SK-N-SH (cell line): ENCODE measurements around the gene MAPKAPK5. TPM values are rescaled to one million over a fixed set of nuclear protein-coding genes. Genes with fewer than 3 reads are reported as not detected.

ENCODE experiments used
- CTCF ChIA-PET: fragments of 300-600, 350-600 bp; formaldehyde crosslinking; extraction: SDS; loops from one replicate; lab custom pipeline; 2021; lab: Yijun Ruan, JAX
- POLR2A ChIA-PET: fragments of 350-600 bp; sonication (Branson Sonifier 250); formaldehyde crosslinking; extraction: SDS; loops from one replicate; lab custom pipeline; 2020; ENCODE audit warnings: antibody characterized with exemption, inconsistent platforms; lab: Yijun Ruan, JAX
- DNase-seq: peaks from one replicate; pipeline ENCODE4 v3.0.0; 2012
- H2AFZ ChIP-seq: fragments of 200-600 bp; sonication (generic); 2 replicates; pipeline ENCODE4 v1.8.1; 2016; ENCODE audit warnings: antibody characterized with exemption, mild to moderate bottlenecking, low read depth
- H3F3A ChIP-seq: fragments of 200-600 bp; sonication (generic); replicated peaks from 2 replicates; pipeline ENCODE3; 2016; ENCODE audit warnings: antibody characterized with exemption, mild to moderate bottlenecking; ENCODE audit not compliant: insufficient read depth
- H3K27ac ChIP-seq, 2 experiments: fragments of 200-500 bp in 1 of 2; fragments of 200-600 bp in 1 of 2; sonication (Bioruptor generic) in 1 of 2; sonication (generic), shearing (Covaris generic) in 1 of 2; 2 replicates each; pipeline versions ENCODE4 v1.5.1 to v1.6.1; 2014 to 2016; ENCODE audit warnings: low read depth in 2 of 2, inconsistent platforms in 1 of 2, low read length in 1 of 2, mild to moderate bottlenecking in 1 of 2, mixed read lengths in 1 of 2
- H3K27me3 ChIP-seq: fragments of 200-600 bp; sonication (generic), shearing (Covaris generic); 2 replicates; pipeline ENCODE4 v1.6.1; 2016; ENCODE audit warnings: mixed run types; ENCODE audit not compliant: insufficient read depth
- H3K36me3 ChIP-seq, 2 experiments: fragments of 200-500 bp in 1 of 2; fragments of 200-600 bp in 1 of 2; sonication (Bioruptor generic) in 1 of 2; sonication (generic) in 1 of 2; replicated peaks in 1 of 2; 2 replicates each; pipeline versions ENCODE3 to v1.5.1; 2014 to 2016; ENCODE audit warnings: low read length in 1 of 2, mild to moderate bottlenecking in 1 of 2; ENCODE audit not compliant: insufficient read depth in 2 of 2, control insufficient read depth in 1 of 2
- H3K4me1 ChIP-seq, 2 experiments: fragments of 200-500 bp in 1 of 2; fragments of 200-600 bp in 1 of 2; sonication (Bioruptor generic) in 1 of 2; sonication (generic), shearing (Covaris generic) in 1 of 2; 2 replicates each; pipeline versions ENCODE4 v1.5.1 to v1.6.1; 2014 to 2016; ENCODE audit warnings: low read depth in 1 of 2, low read length in 1 of 2, mixed run types in 1 of 2; ENCODE audit not compliant: insufficient read depth in 2 of 2, control insufficient read depth in 1 of 2
- H3K4me2 ChIP-seq: fragments of 200-600 bp; sonication (generic), shearing (Covaris generic); 2 replicates; pipeline ENCODE4 v1.6.1; 2017; ENCODE audit warnings: mixed run types
- H3K4me3 ChIP-seq, 2 experiments: fragments of 200-500 bp in 1 of 2; fragments of 200-600 bp in 1 of 2; sonication (Bioruptor generic) in 1 of 2; sonication (generic), shearing (Covaris generic) in 1 of 2; 2 replicates each; pipeline versions ENCODE4 v1.5.1 to v1.8.1; 2014 to 2016; ENCODE audit warnings: low read depth in 2 of 2, inconsistent platforms in 1 of 2, low read length in 1 of 2, mild to moderate bottlenecking in 1 of 2, mixed read lengths in 1 of 2, moderate library complexity in 1 of 2
- H3K79me2 ChIP-seq: fragments of 200-600 bp; sonication (generic); 2 replicates; pipeline ENCODE4 v1.8.1; 2017; ENCODE audit warnings: mild to moderate bottlenecking; ENCODE audit not compliant: insufficient read depth
- H3K9ac ChIP-seq: fragments of 200-600 bp; sonication (generic); 2 replicates; pipeline ENCODE4 v1.6.1; 2017; ENCODE audit warnings: mixed run types
- H3K9me2 ChIP-seq: fragments of 200-600 bp; sonication (generic); 2 replicates; pipeline ENCODE4 v1.6.1; 2017; ENCODE audit warnings: mixed run types
- H3K9me3 ChIP-seq: fragments of 200-600 bp; sonication (generic); 2 replicates; pipeline ENCODE4 v1.6.1; 2017; ENCODE audit warnings: mixed run types, mild to moderate bottlenecking, moderate library complexity
- H4K20me1 ChIP-seq: fragments of 200-600 bp; sonication (generic); 2 replicates; pipeline ENCODE4 v1.6.1; 2017; ENCODE audit warnings: mild to moderate bottlenecking, mixed run types; ENCODE audit not compliant: insufficient read depth
- CHD2 ChIP-seq: fragments of 150-350 bp; IDR thresholded peaks from 2 replicates; pipeline ENCODE4 v1.6.1; 2018; ENCODE audit warnings: low read length; ENCODE audit not compliant: partially characterized antibody
- ELF1 ChIP-seq: IDR thresholded peaks from 2 replicates; pipeline ENCODE4 v1.4.0; 2012
- EP300 ChIP-seq, 2 experiments: IDR thresholded peaks; 2 replicates each; pipeline versions ENCODE4 v1.4.0 to v1.6.1; 2012; ENCODE audit warnings: borderline replicate concordance in 1 of 2, low read depth in 1 of 2, low read length in 1 of 2
- EZH2phosphoT487 ChIP-seq: fragments of 200-600 bp; sonication (generic); IDR thresholded peaks from 2 replicates; pipeline ENCODE4 v1.6.1; 2017; ENCODE audit warnings: low read depth, mixed run types, mild to moderate bottlenecking, antibody characterized with exemption, moderate library complexity, borderline replicate concordance
- FOSL2 ChIP-seq: IDR thresholded peaks from 2 replicates; pipeline ENCODE4 v1.4.0; 2012; ENCODE audit warnings: low read depth, mild to moderate bottlenecking, moderate library complexity, borderline replicate concordance
- FOXM1 ChIP-seq: IDR thresholded peaks from 2 replicates; pipeline ENCODE4 v1.4.0; 2012; ENCODE audit warnings: low read depth, mild to moderate bottlenecking
- GATA2 ChIP-seq: sonication (generic); formaldehyde crosslinking; IDR thresholded peaks from 2 replicates; pipeline ENCODE4 v1.5.0; 2020; ENCODE audit warnings: mild to moderate bottlenecking, missing genetic modification reagents
- JUND ChIP-seq: IDR thresholded peaks from 2 replicates; pipeline ENCODE4 v1.4.0; 2012
- MEF2A ChIP-seq: IDR thresholded peaks from 2 replicates; pipeline ENCODE4 v1.4.0; 2012; ENCODE audit warnings: low read depth, borderline replicate concordance
- MXI1 ChIP-seq: IDR thresholded peaks from 2 replicates; pipeline ENCODE4 v1.6.1; 2012; ENCODE audit warnings: mild to moderate bottlenecking, low read depth, low read length, improper control_type of control experiment
- NFIC ChIP-seq: IDR thresholded peaks from 2 replicates; pipeline ENCODE4 v1.4.0; 2012; ENCODE audit warnings: borderline replicate concordance
- RCOR1 ChIP-seq: fragments of 150-350 bp; IDR thresholded peaks from 2 replicates; pipeline ENCODE4 v1.6.1; 2017; ENCODE audit warnings: antibody characterized with exemption, low read length
- SIN3A ChIP-seq: IDR thresholded peaks from 2 replicates; pipeline ENCODE4 v1.6.1; 2012; ENCODE audit warnings: low read depth, mild to moderate bottlenecking, low read length, moderate library complexity, borderline replicate concordance
- TCF12 ChIP-seq: IDR thresholded peaks from 2 replicates; pipeline ENCODE4 v1.4.0; 2012
- TEAD4 ChIP-seq: IDR thresholded peaks from 2 replicates; pipeline ENCODE4 v1.4.0; 2012; ENCODE audit warnings: mild to moderate bottlenecking, borderline replicate concordance; ENCODE audit not compliant: insufficient read depth
- YY1 ChIP-seq: IDR thresholded peaks from 2 replicates; pipeline ENCODE4 v1.4.0; 2012; ENCODE audit warnings: low read depth, mild to moderate bottlenecking
- WGBS: methylation state at CpG from one replicate; pipeline ENCODE4 v1.1.6; 2017; ENCODE audit warnings: low lambda C conversion rate; 5-methylcytosine and 5-hydroxymethylcytosine counted together
- polyA plus RNA-seq, 3 experiments: library from polyadenylated mRNA; depleted of rRNA; stranded (reverse); fragments of >200 nt; gene quantifications; 2 replicates each; pipeline ENCODE4 v1.2.3, GENCODE V29; 2012
- TF ChIP-seq, protein P1 (sequence below): IDR thresholded peaks from 2 replicates; pipeline ENCODE4 v1.4.0; 2012; ENCODE audit warnings: low read depth, borderline replicate concordance
- TF ChIP-seq, protein P2 (sequence below): fragments of 150-350 bp; IDR thresholded peaks from 2 replicates; pipeline ENCODE4 v1.6.1; 2017; ENCODE audit warnings: antibody characterized with exemption, low read length, low read depth, borderline replicate concordance
- TF ChIP-seq, protein P3 (sequence below): IDR thresholded peaks from 2 replicates; pipeline ENCODE4; 2012
- TF ChIP-seq, protein P4 (sequence below): IDR thresholded peaks from 2 replicates; pipeline ENCODE4 v1.4.0; 2012; ENCODE audit warnings: low read depth
- TF ChIP-seq, protein P5 (sequence below): IDR thresholded peaks from 2 replicates; pipeline ENCODE4 v1.4.0; 2012; ENCODE audit warnings: low read depth, borderline replicate concordance

The MAPKAPK5 gene
- polyA plus RNA-seq, 1 of the 3 experiments (the other 2 are of a cell fraction), result 38.1 TPM

DNA sequence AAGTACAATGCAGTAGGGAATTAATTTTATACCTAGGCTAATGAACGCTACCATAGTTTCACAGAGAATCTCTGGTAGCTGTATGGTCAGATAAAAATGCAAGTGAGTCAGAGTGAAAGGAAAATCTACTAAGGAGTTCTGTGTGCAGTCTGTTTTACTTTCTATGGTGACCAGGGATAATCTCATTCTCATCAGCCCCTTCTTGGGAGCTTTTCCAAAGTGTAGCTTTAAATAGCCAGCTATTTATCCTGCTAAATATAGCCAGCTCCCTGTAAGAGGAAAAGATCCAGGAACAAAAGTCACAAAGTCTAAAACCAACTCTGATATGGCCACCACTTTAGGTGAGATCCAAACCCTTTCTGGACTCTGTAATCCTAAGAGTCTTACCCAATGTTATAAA lies 95.4 kb downstream of the MAPKAPK5 start:
- Histone ChIP-seq H4K20me1 (no peaks in the 10 kb centered on the region), H3K27me3 (no peaks in the 10 kb centered on the region), H3K9me3 (no peaks in the 10 kb centered on the region), H3K79me2 (no peaks in the 10 kb centered on the region), H2AFZ (no peak overlapping the region), H3K36me3 (no peaks in the 10 kb centered on the region), H3F3A (peaks cover 13% of the 10 kb centered on the region), H3K9ac (no peak overlapping the region), H3K4me3 (no peak overlapping the region), H3K27ac (peak overlapping the region in 1 of 2 experiments; percentile 47; a peak in 2 of 4 replicates), H3K9me2 (no peaks in the 10 kb centered on the region), H3K4me2 (no peak overlapping the region), H3K4me1 (no peaks in the 10 kb centered on the region)
- ChIA-PET POLR2A (no interaction called here), CTCF (interaction anchor here (1.5 kb wide), 1 partner anchor 188 kb away, joined by 3 read pairs; the partner anchor contains the start of gene TRAFD1)
- no peak for DNase-seq
- 81% methylated on average over 1 of the region's 1 CpG for WGBS
- peak; percentile 49; the same call in 1 of the 2 replicates for TF ChIP-seq MEF2A
- TF ChIP-seq FOXM1, result no peak
- TF ChIP-seq, protein P1, sequence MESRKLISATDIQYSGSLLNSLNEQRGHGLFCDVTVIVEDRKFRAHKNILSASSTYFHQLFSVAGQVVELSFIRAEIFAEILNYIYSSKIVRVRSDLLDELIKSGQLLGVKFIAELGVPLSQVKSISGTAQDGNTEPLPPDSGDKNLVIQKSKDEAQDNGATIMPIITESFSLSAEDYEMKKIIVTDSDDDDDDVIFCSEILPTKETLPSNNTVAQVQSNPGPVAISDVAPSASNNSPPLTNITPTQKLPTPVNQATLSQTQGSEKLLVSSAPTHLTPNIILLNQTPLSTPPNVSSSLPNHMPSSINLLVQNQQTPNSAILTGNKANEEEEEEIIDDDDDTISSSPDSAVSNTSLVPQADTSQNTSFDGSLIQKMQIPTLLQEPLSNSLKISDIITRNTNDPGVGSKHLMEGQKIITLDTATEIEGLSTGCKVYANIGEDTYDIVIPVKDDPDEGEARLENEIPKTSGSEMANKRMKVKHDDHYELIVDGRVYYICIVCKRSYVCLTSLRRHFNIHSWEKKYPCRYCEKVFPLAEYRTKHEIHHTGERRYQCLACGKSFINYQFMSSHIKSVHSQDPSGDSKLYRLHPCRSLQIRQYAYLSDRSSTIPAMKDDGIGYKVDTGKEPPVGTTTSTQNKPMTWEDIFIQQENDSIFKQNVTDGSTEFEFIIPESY, result no peak
- TF ChIP-seq GATA2, result no peak

DNA sequence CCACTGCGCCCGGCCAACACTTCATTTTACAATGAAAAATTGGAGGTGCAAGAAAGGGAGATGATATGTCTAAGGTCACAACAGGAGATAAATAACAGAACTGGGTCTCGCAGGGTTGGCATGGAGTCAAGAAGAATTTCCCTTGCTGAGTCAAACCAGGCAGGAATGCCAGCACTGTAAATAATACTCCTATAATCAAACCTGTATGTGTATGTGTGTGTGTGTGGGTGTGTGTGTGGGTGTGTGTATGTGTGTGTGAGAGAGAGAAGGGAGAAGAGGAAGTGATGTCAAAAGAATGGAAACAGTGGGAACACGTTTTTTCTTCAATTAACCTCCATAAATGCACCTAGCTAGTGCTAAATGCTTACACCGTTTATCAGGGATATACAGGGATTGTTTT lies 100.5 kb downstream of the MAPKAPK5 start:
- Histone ChIP-seq H3K9me3 (no peaks in the 10 kb centered on the region), H4K20me1 (no peaks in the 10 kb centered on the region), H3K4me1 (peaks cover 0 to 4% of the 10 kb centered on the region in 2 experiments; a peak in 1 of 4 replicates), H3F3A (peaks cover 11% of the 10 kb centered on the region), H3K9me2 (no peaks in the 10 kb centered on the region), H3K79me2 (no peaks in the 10 kb centered on the region), H3K36me3 (no peaks in the 10 kb centered on the region), H3K9ac (no peak overlapping the region), H3K27ac (peak overlapping the region in 1 of 2 experiments; percentile 36; a peak in 1 of 4 replicates), H3K27me3 (no peaks in the 10 kb centered on the region), H2AFZ (0 out of 2 replicates have a peak overlapping the region, but pooled peaks have one; percentile 8), H3K4me2 (no peak overlapping the region), H3K4me3 (no peak overlapping the region)
- POLR2A ChIA-PET, result no interaction called here
- DNase-seq, result no peak
- 62% methylated on average over 5 of the region's 5 CpGs for WGBS
- CTCF ChIA-PET, result interaction anchor here (1.5 kb wide), 1 partner anchor 445 kb away, joined by 4 read pairs; no protein-coding TSS in a partner anchor
- TF ChIP-seq ELF1, result no peak
- TF ChIP-seq RCOR1, result no peak
- TF ChIP-seq MXI1, result no peak
- TF ChIP-seq, protein P2, sequence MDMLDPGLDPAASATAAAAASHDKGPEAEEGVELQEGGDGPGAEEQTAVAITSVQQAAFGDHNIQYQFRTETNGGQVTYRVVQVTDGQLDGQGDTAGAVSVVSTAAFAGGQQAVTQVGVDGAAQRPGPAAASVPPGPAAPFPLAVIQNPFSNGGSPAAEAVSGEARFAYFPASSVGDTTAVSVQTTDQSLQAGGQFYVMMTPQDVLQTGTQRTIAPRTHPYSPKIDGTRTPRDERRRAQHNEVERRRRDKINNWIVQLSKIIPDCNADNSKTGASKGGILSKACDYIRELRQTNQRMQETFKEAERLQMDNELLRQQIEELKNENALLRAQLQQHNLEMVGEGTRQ, result no peak
- peak; percentile 39; the same call in 1 of the 2 replicates for TF ChIP-seq FOSL2
- no peak for TF ChIP-seq EP300 (IDR thresholded peaks at IDR 0.05; ENCODE audit: borderline replicate concordance in 1 of 2, low read depth in 1 of 2, low read length in 1 of 2)
- peak; percentile 46; the same call in 1 of the 2 replicates for TF ChIP-seq TEAD4
- TF ChIP-seq SIN3A, result no peak
- TF ChIP-seq EZH2phosphoT487, result no peak
- TF ChIP-seq, protein P3, sequence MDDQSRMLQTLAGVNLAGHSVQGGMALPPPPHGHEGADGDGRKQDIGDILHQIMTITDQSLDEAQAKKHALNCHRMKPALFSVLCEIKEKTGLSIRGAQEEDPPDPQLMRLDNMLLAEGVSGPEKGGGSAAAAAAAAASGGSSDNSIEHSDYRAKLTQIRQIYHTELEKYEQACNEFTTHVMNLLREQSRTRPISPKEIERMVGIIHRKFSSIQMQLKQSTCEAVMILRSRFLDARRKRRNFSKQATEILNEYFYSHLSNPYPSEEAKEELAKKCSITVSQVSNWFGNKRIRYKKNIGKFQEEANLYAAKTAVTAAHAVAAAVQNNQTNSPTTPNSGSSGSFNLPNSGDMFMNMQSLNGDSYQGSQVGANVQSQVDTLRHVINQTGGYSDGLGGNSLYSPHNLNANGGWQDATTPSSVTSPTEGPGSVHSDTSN, result peak; percentile 51
- peak; percentile 31 for TF ChIP-seq JUND
- TF ChIP-seq GATA2, result no peak
- peak; percentile 84 for TF ChIP-seq NFIC
- TF ChIP-seq TCF12, result peak; percentile 79
- TF ChIP-seq CHD2, result no peak
- TF ChIP-seq, protein P4, sequence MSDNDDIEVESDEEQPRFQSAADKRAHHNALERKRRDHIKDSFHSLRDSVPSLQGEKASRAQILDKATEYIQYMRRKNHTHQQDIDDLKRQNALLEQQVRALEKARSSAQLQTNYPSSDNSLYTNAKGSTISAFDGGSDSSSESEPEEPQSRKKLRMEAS, result no peak
- TF ChIP-seq, protein P5, sequence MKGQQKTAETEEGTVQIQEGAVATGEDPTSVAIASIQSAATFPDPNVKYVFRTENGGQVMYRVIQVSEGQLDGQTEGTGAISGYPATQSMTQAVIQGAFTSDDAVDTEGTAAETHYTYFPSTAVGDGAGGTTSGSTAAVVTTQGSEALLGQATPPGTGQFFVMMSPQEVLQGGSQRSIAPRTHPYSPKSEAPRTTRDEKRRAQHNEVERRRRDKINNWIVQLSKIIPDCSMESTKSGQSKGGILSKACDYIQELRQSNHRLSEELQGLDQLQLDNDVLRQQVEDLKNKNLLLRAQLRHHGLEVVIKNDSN, result no peak
- TF ChIP-seq, protein P1, result no peak
- no peak for TF ChIP-seq YY1
